ENCODE results near the gene KRT77.
"Not testable (repeated sequence)": the region's sequence is repeated elsewhere in the genome, so short reads cannot be mapped to it uniquely, and the experiment has no call there.

DNA sequence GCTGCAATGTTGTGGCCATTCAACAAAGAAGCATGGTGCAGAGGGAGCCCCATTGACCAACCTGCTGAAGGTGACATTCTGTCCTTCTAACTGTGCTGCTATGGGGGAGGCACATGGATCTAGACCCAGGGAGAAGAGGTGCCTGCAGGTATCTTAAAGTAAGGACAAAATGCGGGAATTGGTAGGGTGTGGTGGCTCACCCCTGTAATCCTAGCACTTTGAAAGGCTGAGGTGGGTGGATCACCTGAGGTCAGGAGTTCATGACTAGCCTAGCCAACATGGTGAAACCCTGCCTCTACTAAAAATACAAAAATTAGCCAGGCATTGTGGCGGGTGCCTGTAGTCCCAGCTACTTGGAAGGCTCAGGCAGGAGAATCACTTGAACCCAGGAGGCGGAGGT is 33.4 kb downstream of the KRT77 start:
- not testable (repeated sequence) for TF ChIP-seq CTCF (conservative IDR thresholded peaks at IDR 0.05 in 1 of 2, IDR thresholded peaks at IDR 0.05 in 1 of 2; ENCODE audit: low read depth in 1 of 2, low read length in 2 of 2); EZH2 (IDR thresholded peaks at IDR 0.05; ENCODE audit: low read length, missing control alignments)
